HK-2 (cell line): ENCODE measurements around the gene PIGW.

Source experiments
- DNase-seq: peaks from one replicate; pipeline ENCODE4 v3.0.0-alpha.2; 2018; ENCODE audit not compliant: unreplicated experiment

The PIGW gene

DNA sequence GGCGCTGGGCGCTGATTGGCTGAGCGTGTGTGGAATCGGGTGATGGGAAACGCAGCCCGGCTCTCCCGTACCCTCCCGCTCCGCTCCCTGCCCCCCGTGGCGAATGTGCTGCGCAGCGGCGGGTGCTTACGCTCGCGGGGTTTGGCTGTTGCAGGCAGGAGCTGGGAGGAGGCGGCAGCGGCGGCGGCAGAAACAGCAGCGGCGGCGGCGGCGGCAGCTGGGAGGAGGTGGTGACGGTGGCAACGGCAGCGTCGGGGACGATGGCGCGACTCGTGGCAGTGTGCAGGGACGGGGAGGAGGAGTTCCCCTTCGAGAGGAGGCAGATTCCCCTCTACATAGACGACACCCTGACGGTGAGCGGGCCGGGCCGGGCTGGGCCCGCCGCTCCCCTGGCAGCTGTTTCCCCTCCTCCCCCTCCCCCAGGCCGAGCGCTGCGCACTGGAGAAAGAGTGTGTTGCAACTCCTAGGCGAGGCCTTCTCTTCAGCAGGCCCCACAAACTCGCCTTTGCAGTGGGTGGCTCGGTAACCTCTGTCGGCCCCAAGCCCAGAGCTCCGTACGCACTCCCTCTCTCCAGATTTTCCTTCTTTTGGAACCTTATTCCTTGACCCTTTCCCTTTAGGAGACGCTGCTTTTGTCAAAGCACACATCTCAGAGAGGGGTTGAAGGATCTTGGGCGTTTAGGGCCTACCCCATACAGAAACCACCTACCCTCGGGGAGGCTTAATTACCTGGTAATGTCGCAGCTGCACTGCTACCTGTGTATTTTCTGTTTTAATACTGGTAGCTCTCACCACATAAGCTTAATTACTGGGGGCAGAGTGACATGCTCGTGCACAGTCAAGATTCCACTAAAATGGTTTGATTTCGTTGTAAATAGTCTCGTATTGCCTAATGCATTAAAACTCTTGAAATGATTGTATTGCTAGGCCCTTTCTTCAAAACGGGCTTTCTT is 11.0 kb downstream of the PIGW start:
- DNase-seq = peak; percentile 97

DNA sequence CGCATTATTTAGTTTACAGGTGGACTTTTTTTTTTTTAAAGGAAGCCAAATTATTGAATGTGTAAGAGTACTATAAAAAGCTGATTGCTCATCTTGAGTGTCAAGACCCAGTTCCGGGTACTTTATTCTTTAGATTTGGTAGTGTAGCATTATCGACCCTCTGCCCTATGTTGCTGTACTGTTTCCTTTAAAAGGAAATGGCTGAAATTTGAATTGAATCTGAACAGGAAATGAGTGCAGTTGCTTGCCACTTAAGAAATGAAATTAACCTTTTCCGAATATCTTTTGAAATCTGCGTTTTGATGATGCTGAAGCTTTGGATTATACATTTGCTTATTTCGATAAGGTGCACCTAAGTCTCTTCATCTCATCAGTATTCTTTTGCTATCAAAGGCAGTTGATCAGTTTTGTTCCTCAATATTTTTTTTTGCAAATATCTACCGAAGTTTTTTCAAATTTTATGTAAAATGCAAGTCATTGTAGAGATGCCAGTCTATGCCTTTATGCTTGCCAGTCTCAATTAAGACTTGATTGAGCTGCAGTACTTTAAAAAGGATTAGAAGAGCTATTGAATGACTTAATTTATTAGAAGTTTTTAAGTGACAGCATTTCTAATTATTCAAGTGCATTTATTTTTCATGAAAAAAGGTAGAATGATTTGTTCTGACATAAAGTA is 11.8 kb downstream of the PIGW start:
- DNase-seq = no peak

DNA sequence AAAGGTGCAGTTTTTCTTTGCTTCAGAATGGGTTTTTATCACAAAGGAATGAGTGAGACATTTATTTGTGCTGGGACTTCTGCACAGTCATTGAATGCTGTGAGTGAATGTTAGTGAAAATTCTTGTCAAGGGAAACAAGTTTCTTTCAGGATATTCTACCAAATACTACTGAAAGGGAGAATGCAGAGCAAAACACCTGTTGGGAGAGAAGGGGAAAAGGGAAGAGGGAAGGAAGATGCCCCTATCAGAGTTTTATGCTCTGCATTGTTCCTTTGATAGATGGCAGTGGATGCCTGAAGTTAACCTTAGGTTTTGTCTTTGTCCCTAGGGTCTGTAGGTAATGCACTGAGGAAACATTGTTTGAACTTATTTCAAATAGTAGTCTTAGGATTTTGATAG is 13.0 kb downstream of the PIGW start:
- no peak for DNase-seq

DNA sequence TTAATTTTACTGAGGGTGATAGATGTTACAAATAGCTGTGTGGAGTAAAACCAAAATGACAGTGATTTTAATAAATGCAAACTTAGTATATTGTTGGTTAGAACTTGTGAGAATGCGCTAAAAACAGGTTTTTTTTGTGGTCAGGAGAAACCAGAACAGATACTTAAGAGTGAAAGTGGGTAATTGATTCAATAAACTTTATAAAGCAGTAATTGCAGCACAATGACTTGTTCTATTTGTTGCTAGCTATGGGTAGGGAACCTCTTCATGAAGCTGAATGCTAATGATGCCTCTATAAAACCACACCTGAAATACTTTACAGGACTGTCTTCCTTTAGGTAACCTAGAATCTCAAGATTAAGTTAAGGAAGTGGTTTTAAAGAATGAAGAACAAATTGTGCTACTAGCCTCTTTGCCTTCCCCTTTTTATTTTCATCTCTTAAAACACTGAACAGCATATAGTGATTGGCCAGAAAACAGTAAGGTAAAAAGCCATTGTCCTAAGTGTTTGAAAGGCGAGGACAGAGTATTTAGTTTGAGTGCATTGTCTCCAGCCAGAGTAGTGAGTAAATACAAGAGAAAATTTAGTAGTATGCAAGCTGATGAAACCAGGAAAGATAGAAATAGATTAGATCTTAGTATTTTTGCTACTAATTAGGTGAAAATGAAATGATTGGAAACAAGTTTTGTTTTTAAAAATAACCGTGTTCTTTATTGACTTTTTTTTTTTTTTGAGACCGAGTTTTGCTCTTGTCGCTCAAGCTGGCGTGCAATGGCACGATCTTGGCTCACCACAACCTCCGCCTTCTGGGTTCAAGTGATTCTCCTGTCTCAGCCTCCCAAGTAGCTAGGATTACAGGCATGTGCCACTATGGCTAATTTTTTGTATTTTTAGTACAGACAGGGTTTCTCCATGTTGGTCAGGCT is 16.0 kb downstream of the PIGW start:
- DNase-seq = no peak

DNA sequence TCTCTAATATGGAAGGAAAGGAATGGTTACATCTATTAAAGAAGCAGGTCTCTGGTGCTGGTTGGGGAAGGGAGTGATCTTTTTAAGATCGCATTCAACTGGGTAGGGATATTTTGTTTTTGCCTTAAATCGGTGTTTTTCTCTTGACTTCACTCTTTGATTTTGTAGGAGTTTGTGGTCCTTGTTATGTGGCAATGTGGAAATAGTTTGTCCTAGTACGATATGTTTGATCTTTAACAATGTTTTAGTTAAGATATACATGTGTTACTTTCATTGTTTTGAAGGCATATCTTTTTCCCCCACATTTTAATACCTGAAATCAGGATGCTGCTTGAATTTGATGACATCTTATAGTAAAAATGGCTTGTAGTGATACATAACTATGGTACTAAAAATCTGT is 18.7 kb downstream of the PIGW start:
- no peak for DNase-seq

DNA sequence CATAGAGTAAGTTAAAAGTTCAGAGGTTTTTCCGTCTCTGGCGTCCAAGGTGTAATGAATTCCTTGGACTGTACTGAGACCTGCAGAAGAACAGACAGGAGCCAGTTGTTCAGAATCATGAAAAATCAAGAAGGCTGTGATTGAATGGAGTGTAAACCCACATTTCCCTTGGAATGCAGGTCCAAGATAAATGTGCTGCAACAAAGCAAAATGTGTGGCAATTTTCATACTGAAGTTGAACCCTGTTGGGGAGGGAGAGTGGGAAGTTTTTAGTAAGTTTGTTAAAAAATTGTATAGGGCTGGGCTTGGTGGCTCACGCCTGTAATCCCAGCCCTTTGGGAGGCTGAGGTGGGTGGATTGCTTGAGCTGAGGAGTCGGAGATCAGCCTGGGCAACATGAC is 31.3 kb downstream of the PIGW start:
- no peak for DNase-seq

DNA sequence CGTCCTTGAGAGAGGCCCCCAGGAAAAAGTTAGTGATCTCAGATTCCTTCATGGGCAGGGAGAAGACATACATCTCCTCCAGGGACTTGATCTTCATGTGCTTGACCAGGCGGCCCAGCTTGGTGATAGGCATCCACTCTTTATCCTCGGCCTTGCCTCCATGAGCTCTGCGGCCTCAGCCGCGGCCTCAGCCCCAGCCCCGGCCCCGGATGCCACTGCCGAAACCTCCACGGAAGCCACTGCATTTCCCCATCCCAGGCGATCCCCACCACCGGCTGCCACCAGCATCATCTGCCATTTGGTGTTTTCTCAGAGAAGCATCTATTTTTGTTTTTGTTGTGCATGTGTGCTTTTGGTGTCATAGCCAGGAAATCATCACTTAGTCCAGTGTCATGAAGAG is 40.2 kb downstream of the PIGW start:
- no peak for DNase-seq

DNA sequence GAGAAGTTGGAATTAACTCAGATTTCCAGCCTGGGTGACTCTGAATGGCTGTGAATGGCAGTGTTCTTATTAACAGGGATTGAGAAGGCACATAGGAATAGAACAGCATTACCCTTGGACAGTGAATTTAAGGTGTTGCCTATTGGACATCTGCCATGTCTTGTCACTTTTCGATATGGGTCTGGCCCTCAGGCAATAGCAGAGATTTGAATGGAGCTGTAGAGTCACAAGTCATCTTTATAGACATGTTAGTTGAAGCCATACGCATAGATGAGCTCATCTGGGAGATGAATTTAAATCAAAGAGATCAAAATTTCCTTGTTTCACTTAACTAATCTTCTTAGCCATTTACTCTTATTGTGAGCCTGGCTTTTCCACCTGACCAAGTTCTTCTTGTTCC is 42.0 kb downstream of the PIGW start:
- DNase-seq = no peak

DNA sequence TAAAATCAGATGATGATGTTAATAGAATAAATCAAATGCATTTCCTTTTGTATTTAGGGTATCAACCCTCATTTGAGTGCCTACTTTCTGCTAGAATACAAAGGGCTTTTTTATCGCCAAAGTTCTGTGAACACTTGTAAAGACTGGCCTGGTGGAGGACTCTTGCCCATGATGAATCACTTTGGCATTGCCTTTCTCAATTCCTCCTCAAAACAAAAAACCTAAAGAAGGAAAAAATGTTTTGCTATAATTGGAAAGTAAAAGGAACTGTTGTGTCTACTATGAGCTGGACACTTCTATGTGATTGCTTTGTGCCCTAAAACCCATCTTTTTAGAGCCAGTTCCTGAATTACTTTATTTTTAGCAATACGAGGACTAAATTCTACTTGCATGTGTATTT is 43.9 kb downstream of the PIGW start:
- no peak for DNase-seq

DNA sequence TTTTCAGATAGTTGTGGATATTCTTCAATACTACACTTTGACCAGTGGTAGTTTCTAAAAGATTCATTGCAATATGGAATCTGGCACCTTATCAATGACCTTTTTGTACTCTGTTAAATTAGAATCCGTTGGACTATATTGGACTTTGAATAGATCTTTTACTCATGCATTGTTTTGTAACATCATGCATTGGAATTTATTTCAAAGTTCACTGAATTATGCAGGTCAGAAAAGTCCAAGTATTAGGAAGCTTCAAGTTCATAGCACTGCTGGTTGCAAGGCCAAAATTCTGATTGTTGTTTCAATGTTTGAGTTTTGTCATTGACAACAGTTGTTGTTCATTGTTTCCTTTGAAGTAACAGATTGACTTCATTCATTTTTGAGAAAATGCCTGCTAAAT is 49.0 kb downstream of the PIGW start:
- no peak for DNase-seq

DNA sequence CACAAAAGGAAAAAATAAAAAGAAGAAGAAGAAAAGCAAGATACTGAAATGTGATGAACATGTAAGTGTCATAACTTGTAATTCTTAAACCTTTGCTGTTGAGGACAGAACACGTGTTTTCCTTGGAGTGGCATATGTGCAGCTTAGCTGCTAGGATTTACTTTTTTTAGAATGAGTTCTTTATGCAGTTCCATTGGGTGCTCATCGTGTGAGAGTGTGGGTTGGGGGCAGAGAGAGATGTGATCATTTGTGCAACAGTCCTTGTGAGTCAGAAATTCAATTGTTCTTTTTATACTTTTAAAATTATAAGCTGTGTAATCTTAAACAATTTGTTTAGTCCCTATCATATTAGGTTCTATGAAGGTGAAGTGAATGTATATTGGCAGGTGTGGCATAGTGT is 51.4 kb downstream of the PIGW start:
- no peak for DNase-seq
